GM12878 (cell line): ENCODE data around the gene TRIM23. TPM values are rescaled to one million over a fixed set of nuclear protein-coding genes. Genes with fewer than 3 reads are reported as not detected.
A peak's percentile ranks its signal among the peaks of the same experiment; 100 is the strongest.

Source experiments
- ASH2L ChIP-seq: fragments of 300-600, 200-600 bp; sonication (generic); IDR thresholded peaks from 2 replicates; pipeline ENCODE4 v1.6.1; 2017; ENCODE audit warnings: low read depth, mild to moderate bottlenecking, borderline replicate concordance
- ATF7 ChIP-seq: fragments of 450-650 bp; IDR thresholded peaks from 2 replicates; pipeline ENCODE4 v1.6.1; 2016; ENCODE audit warnings: low read depth, mild to moderate bottlenecking
- BACH1 ChIP-seq: fragments of 450-650 bp; IDR thresholded peaks from 2 replicates; pipeline ENCODE4 v1.6.1; 2017; ENCODE audit warnings: mild to moderate bottlenecking, borderline replicate concordance
- CEBPB ChIP-seq, 2 experiments: fragments of 150-350 bp in 1 of 2; IDR thresholded peaks; 2 replicates each; pipeline ENCODE4 v1.6.1; 2012 to 2014; ENCODE audit warnings: low read depth in 2 of 2, low read length in 2 of 2, borderline replicate concordance in 1 of 2, inconsistent platforms in 1 of 2
- EED ChIP-seq: sonication (generic); IDR thresholded peaks from 2 replicates; pipeline ENCODE4 v1.6.1; 2016; ENCODE audit warnings: antibody characterized with exemption, low read depth
- FOXK2 ChIP-seq: fragments of 450-650 bp; IDR thresholded peaks from 2 replicates; pipeline ENCODE4 v1.6.1; 2017; ENCODE audit warnings: mild to moderate bottlenecking, moderate library complexity
- FOXM1 ChIP-seq: IDR thresholded peaks from 2 replicates; pipeline ENCODE4 v1.6.1; 2012; ENCODE audit warnings: low read depth, mild to moderate bottlenecking, inconsistent platforms, low read length, moderate library complexity
- KAT2A ChIP-seq: conservative IDR thresholded peaks from 2 replicates; pipeline ENCODE4 v1.6.1; 2011; ENCODE audit warnings: low read depth, low read length; ENCODE audit not compliant: control insufficient read depth
- MTA2 ChIP-seq: fragments of 450-650 bp; IDR thresholded peaks from 2 replicates; pipeline ENCODE4 v1.6.1; 2016; ENCODE audit warnings: low read depth, mild to moderate bottlenecking, moderate library complexity
- MXI1 ChIP-seq: fragments of 150-350 bp; IDR thresholded peaks from 2 replicates; pipeline ENCODE4 v1.6.1; 2011; ENCODE audit warnings: low read depth, mild to moderate bottlenecking, inconsistent platforms, low read length, improper control_type of control experiment
- NFIC ChIP-seq: IDR thresholded peaks from 2 replicates; pipeline ENCODE4 v1.6.1; 2012; ENCODE audit warnings: low read depth, mild to moderate bottlenecking, inconsistent platforms, low read length, moderate library complexity
- NFXL1 ChIP-seq: fragments of 450-650 bp; IDR thresholded peaks from 2 replicates; pipeline ENCODE4 v1.6.1; 2017; ENCODE audit warnings: antibody characterized with exemption, mild to moderate bottlenecking, borderline replicate concordance
- NR2C1 ChIP-seq: fragments of 450-650 bp; IDR thresholded peaks from 2 replicates; pipeline ENCODE4 v1.6.1; 2017; ENCODE audit warnings: antibody characterized with exemption, mild to moderate bottlenecking, moderate library complexity
- NRF1 ChIP-seq: conservative IDR thresholded peaks from 2 replicates; pipeline ENCODE4 v1.6.1; 2011; ENCODE audit warnings: mild to moderate bottlenecking, low read depth, low read length, improper control_type of control experiment
- PAX8 ChIP-seq: fragments of 450-650 bp; IDR thresholded peaks from 2 replicates; pipeline ENCODE4 v1.6.1; 2017; ENCODE audit warnings: mild to moderate bottlenecking, moderate library complexity
- POLR2AphosphoS5 ChIP-seq: IDR thresholded peaks from 2 replicates; pipeline ENCODE4 v1.6.1; 2011; ENCODE audit warnings: mild to moderate bottlenecking, low read length, inconsistent platforms
- RCOR1 ChIP-seq: conservative IDR thresholded peaks from 2 replicates; pipeline ENCODE4 v1.6.1; 2012; ENCODE audit warnings: low read depth, low read length, improper control_type of control experiment
- RELA ChIP-seq: fragments of 450-650 bp; IDR thresholded peaks from 2 replicates; pipeline ENCODE4 v1.8.0; 2014; ENCODE audit warnings: borderline replicate concordance; ENCODE audit not compliant: partially characterized antibody
- SIN3A ChIP-seq: IDR thresholded peaks from 2 replicates; pipeline ENCODE4 v1.6.1; 2012; ENCODE audit warnings: low read depth, low read length, improper control_type of control experiment
- SMAD1 ChIP-seq: fragments of 450-650 bp; IDR thresholded peaks from 2 replicates; pipeline ENCODE4 v1.6.1; 2018; ENCODE audit warnings: mild to moderate bottlenecking, low read depth; ENCODE audit not compliant: partially characterized antibody
- TAF1 ChIP-seq: IDR thresholded peaks from 2 replicates; pipeline ENCODE4 v1.6.1; 2011; ENCODE audit warnings: mild to moderate bottlenecking, low read depth, low read length, borderline replicate concordance
- TARDBP ChIP-seq: IDR thresholded peaks from 2 replicates; pipeline ENCODE4 v1.6.1; 2016; ENCODE audit warnings: borderline replicate concordance
- TBL1XR1 ChIP-seq: IDR thresholded peaks from 2 replicates; pipeline ENCODE4 v1.6.1; 2012; ENCODE audit warnings: low read depth, low read length, improper control_type of control experiment
- TCF12 ChIP-seq: IDR thresholded peaks from 2 replicates; pipeline ENCODE4 v1.6.1; 2011; ENCODE audit warnings: low read depth, mild to moderate bottlenecking, low read length
- YBX1 ChIP-seq: fragments of 450-650 bp; IDR thresholded peaks from 2 replicates; pipeline ENCODE4 v1.6.1; 2016; ENCODE audit warnings: antibody characterized with exemption
- ZBTB33 ChIP-seq: fragments of 450-650 bp; IDR thresholded peaks from 2 replicates; pipeline ENCODE4 v1.6.1; 2017; ENCODE audit warnings: mild to moderate bottlenecking
- ZBTB4 ChIP-seq: fragments of 450-650 bp; formaldehyde crosslinking; IDR thresholded peaks from 2 replicates; pipeline ENCODE4 v1.4.0; 2022; ENCODE audit warnings: mild to moderate bottlenecking, moderate library complexity
- ZNF217 ChIP-seq: fragments of 450-650 bp; IDR thresholded peaks from 2 replicates; pipeline ENCODE4 v1.6.1; 2017; ENCODE audit warnings: antibody characterized with exemption, mild to moderate bottlenecking
- ZNF274 ChIP-seq: IDR thresholded peaks from one replicate; pipeline ENCODE4 v1.8.0; 2011; ENCODE audit not compliant: insufficient read length, insufficient read depth
- ZNF384 ChIP-seq: IDR thresholded peaks from 2 replicates; pipeline ENCODE4 v1.6.1; 2012; ENCODE audit warnings: low read depth, mild to moderate bottlenecking, low read length, improper control_type of control experiment, borderline replicate concordance
- ZNF622 ChIP-seq: fragments of 450-650 bp; IDR thresholded peaks from 2 replicates; pipeline ENCODE4 v1.6.1; 2017; ENCODE audit warnings: mild to moderate bottlenecking, inconsistent platforms
- polyA plus RNA-seq, 11 experiments: library from polyadenylated mRNA; depleted of rRNA in 4 of 11; unstranded in 6 of 11; stranded (reverse) in 5 of 11; fragments of >200 nt; fragmentation: Nextera tagmentation in 4 of 11; fragmentation: Illumina TruSeq in 1 of 11; extraction: Ambion mirVana in 4 of 11; extraction: Trizol in 1 of 11; gene quantifications; 1 replicate in 1 of 11; 2 replicates in 10 of 11; pipeline versions ENCODE4 v1.2.1 to v1.2.3, GENCODE V29; 2011 to 2016; ENCODE audit warnings: inconsistent platforms in 2 of 11, missing spikeins in 2 of 11, low read depth in 1 of 11
- total RNA-seq, 4 experiments: library from RNA; depleted of rRNA in 3 of 4; stranded (reverse); fragments of >200 nt in 3 of 4; fragmentation: Illumina TruSeq in 1 of 4; extraction: Trizol in 1 of 4; gene quantifications; 2 replicates each; pipeline versions ENCODE4 v1.2.1 to v1.2.3, GENCODE V29; 2013 to 2021

Gene TRIM23
- total and polyA plus RNA-seq, 10 of the 15 experiments (the other 5 are each of a cell fraction or from before 2014, with no cell fraction given), result 1.9 to 5.0 (median 2.4) TPM

- no peak for TF ChIP-seq EED
- no peak for TF ChIP-seq BACH1
- TF ChIP-seq MTA2, result no peak
- peak; percentile 82; the same call in 1 of the 2 replicates for TF ChIP-seq SIN3A
- TF ChIP-seq PAX8, result no peak
- no peak for TF ChIP-seq CEBPB (IDR thresholded peaks at IDR 0.05; ENCODE audit: borderline replicate concordance in 1 of 2, low read depth in 2 of 2, low read length in 2 of 2)
- no peak for TF ChIP-seq NFIC
- no peak for TF ChIP-seq ZBTB4
- TF ChIP-seq FOXM1, result no peak
- 0 out of 2 replicates have a peak, but pooled peaks have one; percentile 60 for TF ChIP-seq RCOR1
- TF ChIP-seq ZNF217, result no peak
- TF ChIP-seq ZBTB33, result no peak
- TF ChIP-seq NRF1, result peak; percentile 89
- TF ChIP-seq ZNF274, result no peak
- TF ChIP-seq TBL1XR1, result no peak
- no peak for TF ChIP-seq KAT2A
- TF ChIP-seq SMAD1, result no peak
- TF ChIP-seq RELA, result peak; percentile 47
- TF ChIP-seq POLR2AphosphoS5, result no peak; the same call in 1 of the 2 replicates
- no peak for TF ChIP-seq NR2C1
- TF ChIP-seq ZNF622, result no peak
- peak; percentile 65; the same call in 1 of the 2 replicates for TF ChIP-seq MXI1
- no peak for TF ChIP-seq YBX1
- no peak for TF ChIP-seq TCF12
- peak; percentile 91 for TF ChIP-seq FOXK2
- no peak for TF ChIP-seq ZNF384
- peak; percentile 13; the same call in 1 of the 2 replicates for TF ChIP-seq TARDBP
- no peak for TF ChIP-seq NFXL1
- no peak for TF ChIP-seq TAF1
- TF ChIP-seq ASH2L, result no peak
- TF ChIP-seq ATF7, result no peak
Measured at GRCh38 chr5:65624025-65624570, at the start of gene TRIM23 (continued).
